ENCODE measurements around the gene FAR1. TPM values are rescaled to one million over a fixed set of nuclear protein-coding genes. Genes with fewer than 3 reads are reported as not detected.
"Not testable (repeated sequence)": the region's sequence is repeated elsewhere in the genome, so short reads cannot be mapped to it uniquely, and the experiment has no call there.

Gene FAR1
- total RNA-seq, 2 donors from 2014 or later, result 22.7 to 48.4 TPM

- Mint-ChIP-seq H3K36me3 (ENCODE audit: low read depth) (peaks cover 84% of the 10 kb centered on the region), H3K4me1 (no peaks in the 10 kb centered on the region), H3K27me3 (no peaks in the 10 kb centered on the region), H3K27ac (no peak overlapping the region), H3K4me3 (no peak overlapping the region), H3K9me3 (no peaks in the 10 kb centered on the region)
- no peak for ATAC-seq (replicated peaks)
Observed at GRCh38 chr11:13705710-13706109, 37.2 kb downstream of the FAR1 start.

DNA sequence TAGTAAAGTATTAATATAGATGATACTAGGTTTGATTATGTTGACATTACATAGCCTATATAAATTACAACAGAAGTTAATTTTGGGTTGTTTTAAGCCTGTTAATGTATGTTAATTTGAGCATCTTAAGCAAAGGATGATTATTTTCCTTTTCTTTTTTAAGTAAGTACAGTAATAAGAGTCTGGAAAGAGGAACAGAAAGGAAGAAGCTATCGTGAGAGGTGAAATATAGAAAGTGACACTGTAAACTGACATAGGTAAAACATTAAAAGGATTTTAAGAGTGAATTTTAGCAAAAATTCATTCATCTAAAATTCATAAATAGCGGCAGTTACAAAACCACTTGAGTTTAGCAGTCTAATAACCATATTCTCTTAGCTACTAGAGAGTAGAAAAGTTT is 45.5 kb downstream of the FAR1 start:
- no peaks in the 10 kb centered on the region for H3K27me3 Mint-ChIP-seq
- H3K9me3 Mint-ChIP-seq, result no peaks in the 10 kb centered on the region
- no peak overlapping the region for H3K27ac Mint-ChIP-seq
- H3K36me3 Mint-ChIP-seq (ENCODE audit: low read depth), result peaks cover 100% of the 10 kb centered on the region
- H3K4me3 Mint-ChIP-seq, result no peak overlapping the region
- H3K4me1 Mint-ChIP-seq, result no peaks in the 10 kb centered on the region
- no peak for ATAC-seq (replicated peaks)

GRCh38 chr11:13717331-13717730 is 48.9 kb downstream of the FAR1 start:
- Mint-ChIP-seq H3K9me3 (no peaks in the 10 kb centered on the region), H3K36me3 (ENCODE audit: low read depth) (peaks cover 98% of the 10 kb centered on the region), H3K27me3 (no peaks in the 10 kb centered on the region), H3K27ac (no peak overlapping the region), H3K4me3 (no peak overlapping the region), H3K4me1 (no peaks in the 10 kb centered on the region)
- no peak for ATAC-seq (replicated peaks)

DNA sequence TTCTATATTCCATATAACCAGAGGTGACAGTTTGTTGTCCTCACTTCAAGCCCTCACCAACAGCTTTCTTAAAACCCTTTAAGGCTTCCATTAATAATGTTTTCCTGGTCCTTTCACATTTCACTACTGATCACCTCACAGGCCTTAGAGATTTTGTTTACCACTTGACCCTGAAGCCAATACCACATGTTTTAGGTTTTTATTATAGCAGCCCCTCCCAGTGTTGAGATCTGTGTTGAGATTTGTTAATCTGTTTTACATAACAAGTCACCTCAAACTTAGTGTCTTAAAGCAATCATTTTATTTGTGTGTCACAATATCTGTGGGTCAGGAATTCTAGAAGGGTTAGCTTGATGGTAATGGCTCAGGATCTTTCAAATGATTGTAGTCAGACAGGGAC is 49.9 kb downstream of the FAR1 start:
- H3K4me1 Mint-ChIP-seq, result no peaks in the 10 kb centered on the region
- H3K27me3 Mint-ChIP-seq, result no peaks in the 10 kb centered on the region
- H3K4me3 Mint-ChIP-seq, result no peak overlapping the region
- no peaks in the 10 kb centered on the region for H3K9me3 Mint-ChIP-seq
- no peak for ATAC-seq (replicated peaks)
- H3K27ac Mint-ChIP-seq, result peak overlapping the region; percentile 11
- peaks cover 98% of the 10 kb centered on the region for H3K36me3 Mint-ChIP-seq (ENCODE audit: low read depth)

DNA sequence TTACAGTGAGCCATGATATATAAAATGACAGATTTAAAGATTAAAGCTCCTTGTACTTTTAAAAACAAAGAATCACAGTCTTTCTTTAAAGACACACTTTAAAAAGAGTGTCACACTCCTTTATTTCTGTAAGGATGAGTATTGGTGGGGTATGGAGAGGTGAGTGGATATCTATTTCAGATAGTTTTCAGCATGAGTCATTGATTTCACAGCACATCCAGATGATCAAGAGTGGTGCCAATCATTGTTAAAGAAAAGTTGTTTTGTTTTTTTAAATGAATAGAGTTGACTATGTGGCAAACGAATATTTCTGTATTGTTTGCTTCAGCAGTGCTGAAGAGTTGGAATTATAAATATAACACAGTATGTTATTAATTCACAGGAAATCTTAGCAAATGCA is 52.5 kb downstream of the FAR1 start:
- H3K9me3 Mint-ChIP-seq, result no peaks in the 10 kb centered on the region
- H3K36me3 Mint-ChIP-seq (ENCODE audit: low read depth), result peaks cover 82% of the 10 kb centered on the region
- no peaks in the 10 kb centered on the region for H3K4me1 Mint-ChIP-seq
- H3K27me3 Mint-ChIP-seq, result no peaks in the 10 kb centered on the region
- H3K27ac Mint-ChIP-seq, result peak overlapping the region; percentile 23
- H3K4me3 Mint-ChIP-seq, result no peak overlapping the region
- no peak for ATAC-seq (replicated peaks)

DNA sequence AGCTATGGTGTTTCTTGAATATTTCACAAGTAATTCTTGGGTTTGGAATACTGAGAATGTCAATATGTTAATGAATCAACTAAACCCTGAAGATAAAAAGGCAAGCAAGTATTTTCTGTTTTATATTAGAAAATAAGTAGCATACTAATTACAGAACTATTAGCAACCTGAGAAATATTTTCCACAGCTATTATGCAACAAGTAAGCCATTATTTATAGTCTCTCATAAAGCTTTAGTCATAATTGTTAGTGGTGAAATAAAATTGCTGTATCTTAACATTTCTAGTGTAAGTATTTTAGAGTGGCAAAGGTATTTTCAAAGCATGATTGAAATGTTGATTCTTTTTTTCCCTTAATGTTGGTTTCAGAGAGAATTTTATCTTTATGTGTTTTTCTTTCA is 53.3 kb downstream of the FAR1 start:
- no peak for ATAC-seq (replicated peaks)
- H3K9me3 Mint-ChIP-seq, result no peaks in the 10 kb centered on the region
- H3K4me1 Mint-ChIP-seq, result no peaks in the 10 kb centered on the region
- H3K36me3 Mint-ChIP-seq (ENCODE audit: low read depth), result peaks cover 82% of the 10 kb centered on the region
- no peak overlapping the region for H3K27ac Mint-ChIP-seq
- H3K4me3 Mint-ChIP-seq, result no peak overlapping the region
- no peaks in the 10 kb centered on the region for H3K27me3 Mint-ChIP-seq

DNA sequence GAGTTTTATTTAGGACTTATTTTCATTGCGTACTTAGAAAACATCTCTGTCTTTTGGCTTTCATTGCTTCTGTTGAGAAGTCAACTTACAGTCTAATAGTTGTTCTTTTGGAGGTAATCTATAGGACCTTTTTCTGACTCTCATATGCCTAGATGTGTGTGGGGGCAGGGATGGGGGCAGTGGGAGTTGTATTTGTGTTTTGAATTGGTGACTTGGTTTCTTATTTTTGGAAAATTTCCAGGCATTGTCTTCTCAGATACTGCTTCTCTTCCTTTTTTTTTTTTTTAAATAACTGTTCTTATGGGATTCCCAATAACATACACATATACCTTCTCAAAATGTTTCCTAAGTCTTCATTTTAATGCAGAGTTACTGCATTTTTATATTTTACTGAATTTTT is 58.0 kb downstream of the FAR1 start:
- ATAC-seq (replicated peaks), result no peak
- no peaks in the 10 kb centered on the region for H3K9me3 Mint-ChIP-seq
- no peak overlapping the region for H3K27ac Mint-ChIP-seq
- H3K36me3 Mint-ChIP-seq (ENCODE audit: low read depth), result peaks cover 72% of the 10 kb centered on the region
- no peaks in the 10 kb centered on the region for H3K27me3 Mint-ChIP-seq
- no peaks in the 10 kb centered on the region for H3K4me1 Mint-ChIP-seq
- no peak overlapping the region for H3K4me3 Mint-ChIP-seq

- H3K36me3 Mint-ChIP-seq (ENCODE audit: low read depth), result peaks cover 61% of the 10 kb centered on the region
- H3K27ac Mint-ChIP-seq, result no peak overlapping the region
- H3K4me1 Mint-ChIP-seq, result no peaks in the 10 kb centered on the region
- no peak for ATAC-seq (replicated peaks)
- no peaks in the 10 kb centered on the region for H3K9me3 Mint-ChIP-seq
- no peak overlapping the region for H3K4me3 Mint-ChIP-seq
- H3K27me3 Mint-ChIP-seq, result no peaks in the 10 kb centered on the region
Observed at GRCh38 chr11:13728076-13728475, 59.6 kb downstream of the FAR1 start.

DNA sequence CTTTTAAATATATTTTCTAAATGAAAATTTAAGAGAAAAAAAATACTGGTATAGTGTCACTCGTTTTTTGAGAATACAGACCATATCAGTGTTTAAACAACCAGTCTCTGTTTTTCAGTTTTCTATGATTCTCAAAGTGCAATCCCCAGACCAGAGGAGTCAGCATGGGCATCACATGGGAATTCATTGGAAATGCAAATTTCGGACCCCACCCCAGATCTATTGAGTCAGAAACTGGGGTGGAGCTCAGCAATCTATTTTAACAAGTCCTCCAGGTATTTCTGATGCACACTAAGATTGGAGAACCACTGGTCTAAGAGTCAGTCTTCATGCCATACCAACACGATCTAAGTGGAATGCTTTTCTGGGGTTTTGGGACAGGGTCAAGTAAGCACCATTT is 66.1 kb downstream of the FAR1 start:
- H3K4me1 Mint-ChIP-seq, result no peaks in the 10 kb centered on the region
- H3K9me3 Mint-ChIP-seq, result no peaks in the 10 kb centered on the region
- H3K27me3 Mint-ChIP-seq, result no peaks in the 10 kb centered on the region
- no peak overlapping the region for H3K4me3 Mint-ChIP-seq
- no peak for ATAC-seq (replicated peaks)
- H3K36me3 Mint-ChIP-seq (ENCODE audit: low read depth), result peaks cover 12% of the 10 kb centered on the region
- H3K27ac Mint-ChIP-seq, result no peak overlapping the region

- Mint-ChIP-seq H3K27ac (no peak overlapping the region), H3K27me3 (peaks cover 45% of the 10 kb centered on the region), H3K4me1 (no peaks in the 10 kb centered on the region), H3K36me3 (ENCODE audit: low read depth) (no peaks in the 10 kb centered on the region), H3K4me3 (no peak overlapping the region), H3K9me3 (no peaks in the 10 kb centered on the region)
- no peak for ATAC-seq (replicated peaks)
Observed at GRCh38 chr11:13745165-13745564, 76.7 kb downstream of the FAR1 start.

DNA sequence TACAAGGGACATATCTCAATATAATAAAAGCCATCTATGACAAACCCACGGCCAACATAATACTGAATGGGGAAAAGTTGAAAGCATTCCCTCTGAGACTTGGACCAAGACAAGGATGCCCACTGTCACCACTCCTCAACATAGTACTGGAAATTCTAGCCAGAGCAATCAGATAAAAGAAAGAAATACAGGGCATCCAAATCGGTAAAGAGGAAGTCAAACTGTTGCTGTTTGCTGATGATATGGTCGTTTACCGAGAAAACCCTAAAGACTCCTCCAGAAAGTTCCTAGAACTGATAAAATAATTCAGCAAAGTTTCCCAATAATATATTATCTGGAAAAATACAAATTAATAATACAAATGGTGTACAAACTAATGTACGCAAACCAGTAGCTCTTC is 84.8 kb downstream of the FAR1 start:
- ATAC-seq (replicated peaks); H3K27me3 Mint-ChIP-seq; H3K36me3 Mint-ChIP-seq (ENCODE audit: low read depth); H3K27ac Mint-ChIP-seq; H3K4me1 Mint-ChIP-seq; H3K9me3 Mint-ChIP-seq; H3K4me3 Mint-ChIP-seq: not testable (repeated sequence)

DNA sequence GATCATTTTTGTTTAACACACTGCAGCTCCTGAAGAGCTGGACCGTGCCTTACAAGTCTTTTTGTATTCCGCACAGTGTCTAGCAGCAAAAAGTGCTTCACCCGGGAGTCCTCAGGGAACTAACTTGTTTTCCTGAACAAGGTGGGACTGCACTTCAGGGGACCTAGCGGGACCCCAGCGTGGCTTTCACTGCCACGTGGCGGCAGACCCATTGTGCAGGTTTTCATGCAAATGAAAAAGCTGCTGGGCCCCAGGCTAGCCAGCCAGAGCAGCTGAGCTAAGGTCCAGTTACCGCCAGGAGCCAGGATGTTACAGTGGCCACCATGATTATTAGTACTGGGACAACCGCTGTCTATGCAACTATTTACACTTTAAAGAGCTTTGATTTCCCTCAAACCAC is 90.6 kb downstream of the FAR1 start:
- Mint-ChIP-seq H3K27me3 (no peaks in the 10 kb centered on the region), H3K36me3 (ENCODE audit: low read depth) (no peaks in the 10 kb centered on the region)
- ATAC-seq (replicated peaks), result no peak

GRCh38 chr11:13760115-13760514 is 91.6 kb downstream of the FAR1 start:
- no peaks in the 10 kb centered on the region for H3K27me3 Mint-ChIP-seq

More for the DNA sequence above, 90.6 kb downstream of the FAR1 start:
- Mint-ChIP-seq H3K4me3 (no peak overlapping the region), H3K27ac (no peak overlapping the region), H3K9me3 (no peaks in the 10 kb centered on the region), H3K4me1 (no peaks in the 10 kb centered on the region)

GRCh38 chr11:13761250-13761649 is 92.8 kb downstream of the FAR1 start:
- H3K36me3 Mint-ChIP-seq (ENCODE audit: low read depth), result no peaks in the 10 kb centered on the region
- ATAC-seq (replicated peaks), result no peak
- H3K9me3 Mint-ChIP-seq, result no peaks in the 10 kb centered on the region
- H3K4me1 Mint-ChIP-seq, result no peaks in the 10 kb centered on the region
- no peaks in the 10 kb centered on the region for H3K27me3 Mint-ChIP-seq
- no peak overlapping the region for H3K27ac Mint-ChIP-seq
- no peak overlapping the region for H3K4me3 Mint-ChIP-seq

More at GRCh38 chr11:13760115-13760514, 91.6 kb downstream of the FAR1 start:
- H3K4me1 Mint-ChIP-seq, result no peaks in the 10 kb centered on the region
- ATAC-seq (replicated peaks), result no peak
- no peaks in the 10 kb centered on the region for H3K36me3 Mint-ChIP-seq (ENCODE audit: low read depth)
- no peak overlapping the region for H3K27ac Mint-ChIP-seq
- H3K9me3 Mint-ChIP-seq, result no peaks in the 10 kb centered on the region
- H3K4me3 Mint-ChIP-seq, result no peak overlapping the region

GRCh38 chr11:13761716-13762115 is 93.2 kb downstream of the FAR1 start:
- H3K4me1 Mint-ChIP-seq, result no peaks in the 10 kb centered on the region
- H3K27ac Mint-ChIP-seq, result no peak overlapping the region
- no peaks in the 10 kb centered on the region for H3K36me3 Mint-ChIP-seq (ENCODE audit: low read depth)
- no peaks in the 10 kb centered on the region for H3K27me3 Mint-ChIP-seq
- H3K9me3 Mint-ChIP-seq, result no peaks in the 10 kb centered on the region
- no peak for ATAC-seq (replicated peaks)
- no peak overlapping the region for H3K4me3 Mint-ChIP-seq

DNA sequence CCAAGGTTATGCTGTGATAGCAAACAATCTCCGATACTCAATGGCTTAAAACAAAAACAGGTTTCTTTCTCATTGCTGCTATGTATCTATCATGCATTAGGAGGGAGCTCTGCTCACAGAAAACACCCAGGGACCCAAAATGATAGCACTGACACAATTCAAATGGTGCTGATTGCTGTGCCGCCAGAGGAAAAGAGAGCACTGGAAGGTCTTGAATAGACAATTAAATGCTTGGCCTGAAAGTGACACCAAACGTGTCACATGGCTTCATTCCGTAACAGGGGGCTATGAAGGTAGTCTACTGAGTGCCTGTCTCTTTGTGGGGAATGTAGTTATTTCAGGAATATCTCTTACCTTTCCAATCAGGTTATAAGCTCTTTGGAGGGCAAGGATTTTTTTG is 94.2 kb downstream of the FAR1 start:
- H3K27ac Mint-ChIP-seq, result no peak overlapping the region
- H3K4me3 Mint-ChIP-seq, result no peak overlapping the region
- ATAC-seq (replicated peaks), result no peak
- no peaks in the 10 kb centered on the region for H3K9me3 Mint-ChIP-seq
- no peaks in the 10 kb centered on the region for H3K36me3 Mint-ChIP-seq (ENCODE audit: low read depth)
- H3K27me3 Mint-ChIP-seq, result no peaks in the 10 kb centered on the region
- H3K4me1 Mint-ChIP-seq, result no peaks in the 10 kb centered on the region

Measured in activated T-helper 17 cell treated with anti-CD3 and anti-CD28 coated beads, Interleukin-2, amount 50 U/mL, for 72 hours (primary cell).